Chondrocyte (in vitro differentiated cells): Measurements from ENCODE around the gene GBF1. TPM values are rescaled to one million over a fixed set of nuclear protein-coding genes. Genes with fewer than 3 reads are reported as not detected.

Experiments used
- DNase-seq: peaks from one replicate; pipeline ENCODE4 v3.0.0; 2021; ENCODE audit warnings: mixed read lengths, low spot score
- H3K27ac Mint-ChIP-seq: one replicate; pipeline ENCODE4 v1.8.0; 2021; ENCODE audit warnings: mild to moderate bottlenecking, moderate library complexity, mixed read lengths; ENCODE audit not compliant: unreplicated experiment
- H3K27me3 Mint-ChIP-seq: 2 replicates; pipeline ENCODE4 v1.8.0; 2021; ENCODE audit warnings: low read depth, mixed read lengths
- H3K36me3 Mint-ChIP-seq: 2 replicates; pipeline ENCODE4 v1.8.0; 2021; ENCODE audit warnings: low read depth, mixed read lengths
- H3K4me1 Mint-ChIP-seq: 2 replicates; pipeline ENCODE4 v1.8.0; 2021; ENCODE audit warnings: low read depth, mild to moderate bottlenecking, mixed read lengths
- H3K4me3 Mint-ChIP-seq: one replicate; pipeline ENCODE4 v1.8.0; 2021; ENCODE audit warnings: mild to moderate bottlenecking, moderate library complexity, mixed read lengths; ENCODE audit not compliant: unreplicated experiment
- H3K9me3 Mint-ChIP-seq: 2 replicates; pipeline ENCODE4 v1.8.0; 2021; ENCODE audit warnings: low read depth, mixed read lengths
- total RNA-seq: library from RNA; stranded (reverse); gene quantifications from 3 replicates; pipeline ENCODE4 v1.2.1, GENCODE V29; 2021
- TF ChIP-seq, protein P1 (sequence below): fragments of 200-600 bp; sonication (generic); IDR thresholded peaks from 2 replicates; pipeline ENCODE4 v1.5.0; 2021; ENCODE audit warnings: antibody characterized with exemption, mild to moderate bottlenecking, moderate library complexity

GBF1 gene
- total RNA-seq, 1 donor from 2014 or later: 59.7 TPM

DNA sequence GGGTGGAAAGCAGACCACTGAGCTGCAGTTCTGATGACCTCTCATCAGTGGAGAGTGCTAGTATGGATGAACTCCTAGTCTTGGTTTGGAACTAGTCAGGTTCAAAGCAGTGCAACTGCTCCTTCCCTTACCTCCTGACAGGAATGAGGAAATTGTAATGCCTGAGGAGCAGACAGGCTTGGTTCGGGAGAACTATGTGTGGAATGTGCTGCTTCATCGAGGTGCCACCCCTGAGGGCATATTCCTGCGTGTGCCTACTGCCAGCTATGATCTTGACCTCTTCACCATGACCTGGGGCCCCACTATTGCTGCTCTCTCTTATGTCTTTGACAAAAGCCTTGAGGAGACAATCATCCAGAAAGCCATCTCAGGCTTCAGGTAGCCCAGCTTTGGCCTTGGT is 122.7 kb downstream of the GBF1 start:
- Mint-ChIP-seq H3K9me3 (peaks cover 3% of the 10 kb centered on the region), H3K4me3 (no peak overlapping the region), H3K4me1 (peaks cover 9% of the 10 kb centered on the region), H3K27me3 (no peaks in the 10 kb centered on the region), H3K27ac (no peak overlapping the region), H3K36me3 (peaks cover 60% of the 10 kb centered on the region)
- TF ChIP-seq, protein P1, sequence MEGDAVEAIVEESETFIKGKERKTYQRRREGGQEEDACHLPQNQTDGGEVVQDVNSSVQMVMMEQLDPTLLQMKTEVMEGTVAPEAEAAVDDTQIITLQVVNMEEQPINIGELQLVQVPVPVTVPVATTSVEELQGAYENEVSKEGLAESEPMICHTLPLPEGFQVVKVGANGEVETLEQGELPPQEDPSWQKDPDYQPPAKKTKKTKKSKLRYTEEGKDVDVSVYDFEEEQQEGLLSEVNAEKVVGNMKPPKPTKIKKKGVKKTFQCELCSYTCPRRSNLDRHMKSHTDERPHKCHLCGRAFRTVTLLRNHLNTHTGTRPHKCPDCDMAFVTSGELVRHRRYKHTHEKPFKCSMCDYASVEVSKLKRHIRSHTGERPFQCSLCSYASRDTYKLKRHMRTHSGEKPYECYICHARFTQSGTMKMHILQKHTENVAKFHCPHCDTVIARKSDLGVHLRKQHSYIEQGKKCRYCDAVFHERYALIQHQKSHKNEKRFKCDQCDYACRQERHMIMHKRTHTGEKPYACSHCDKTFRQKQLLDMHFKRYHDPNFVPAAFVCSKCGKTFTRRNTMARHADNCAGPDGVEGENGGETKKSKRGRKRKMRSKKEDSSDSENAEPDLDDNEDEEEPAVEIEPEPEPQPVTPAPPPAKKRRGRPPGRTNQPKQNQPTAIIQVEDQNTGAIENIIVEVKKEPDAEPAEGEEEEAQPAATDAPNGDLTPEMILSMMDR: no peak
- DNase-seq: no peak

DNA sequence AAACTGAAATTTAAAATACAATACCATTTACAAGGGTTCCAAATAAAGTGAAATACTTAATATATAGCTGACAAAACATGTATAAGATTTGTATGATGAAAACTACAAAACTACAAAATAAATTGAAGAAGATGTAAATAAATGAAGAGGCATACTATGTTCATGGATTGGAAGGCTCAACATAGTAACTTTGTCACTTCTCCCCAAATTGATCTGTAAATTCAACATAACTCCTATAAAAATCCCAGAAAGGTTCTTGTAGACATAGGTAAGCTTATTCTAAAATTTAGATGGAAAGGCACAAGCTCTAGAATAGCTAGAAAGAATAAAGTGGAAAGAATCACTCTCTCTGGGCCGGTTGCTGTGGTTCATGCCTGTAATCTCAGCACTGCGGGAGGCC is 126.0 kb downstream of the GBF1 start:
- H3K36me3 Mint-ChIP-seq: peaks cover 56% of the 10 kb centered on the region
- H3K4me1 Mint-ChIP-seq: peaks cover 9% of the 10 kb centered on the region
- no peaks in the 10 kb centered on the region for H3K27me3 Mint-ChIP-seq
- no peak overlapping the region for H3K4me3 Mint-ChIP-seq
- no peak for DNase-seq
- TF ChIP-seq, protein P1: no peak
- H3K9me3 Mint-ChIP-seq: peaks cover 3% of the 10 kb centered on the region
- no peak overlapping the region for H3K27ac Mint-ChIP-seq

DNA sequence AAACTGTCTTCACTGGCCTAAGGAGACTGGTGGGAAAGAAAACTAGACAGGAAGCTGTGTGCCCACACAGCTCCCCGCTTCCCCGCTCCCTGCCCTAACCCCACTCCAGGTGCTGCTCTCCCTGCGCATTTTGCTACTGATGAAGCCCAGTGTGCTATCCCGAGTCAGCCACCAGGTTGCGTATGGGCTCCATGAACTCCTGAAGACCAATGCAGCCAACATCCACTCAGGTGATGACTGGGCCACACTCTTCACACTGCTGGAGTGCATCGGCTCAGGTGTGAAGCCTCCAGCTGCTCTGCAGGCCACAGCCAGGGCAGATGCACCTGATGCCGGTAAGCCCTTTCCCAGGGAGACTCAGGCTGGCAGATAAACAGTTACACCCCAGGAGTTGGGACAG is 129.9 kb downstream of the GBF1 start:
- H3K4me3 Mint-ChIP-seq: no peak overlapping the region
- H3K4me1 Mint-ChIP-seq: no peaks in the 10 kb centered on the region
- DNase-seq: peak; percentile 59
- peaks cover 3% of the 10 kb centered on the region for H3K9me3 Mint-ChIP-seq
- H3K27me3 Mint-ChIP-seq: no peaks in the 10 kb centered on the region
- H3K36me3 Mint-ChIP-seq: peaks cover 44% of the 10 kb centered on the region
- H3K27ac Mint-ChIP-seq: no peak overlapping the region
- TF ChIP-seq, protein P1: no peak

DNA sequence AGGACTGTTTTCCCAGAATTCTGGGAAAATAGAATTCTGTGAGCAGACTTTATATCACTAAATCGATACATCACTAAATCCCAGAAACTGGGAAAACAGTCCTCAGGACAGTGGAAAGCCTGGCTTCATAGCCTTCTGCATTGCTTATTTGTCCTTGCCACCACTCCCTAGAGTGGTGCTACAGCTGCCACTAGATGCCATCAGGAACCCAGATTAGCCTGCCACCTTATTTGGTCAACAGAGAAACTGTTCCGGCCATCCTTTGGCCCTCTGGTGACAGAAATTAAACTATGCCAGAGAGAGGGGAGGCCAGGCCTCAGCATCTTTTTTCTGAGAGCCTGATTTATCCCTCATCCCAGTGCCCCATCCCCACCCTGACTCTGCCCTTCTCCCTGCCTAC is 130.5 kb downstream of the GBF1 start:
- TF ChIP-seq, protein P1: no peak
- Mint-ChIP-seq H3K36me3 (peaks cover 40% of the 10 kb centered on the region), H3K4me3 (no peak overlapping the region), H3K4me1 (no peaks in the 10 kb centered on the region), H3K9me3 (peaks cover 3% of the 10 kb centered on the region), H3K27ac (no peak overlapping the region), H3K27me3 (no peaks in the 10 kb centered on the region)
- DNase-seq: no peak

DNA sequence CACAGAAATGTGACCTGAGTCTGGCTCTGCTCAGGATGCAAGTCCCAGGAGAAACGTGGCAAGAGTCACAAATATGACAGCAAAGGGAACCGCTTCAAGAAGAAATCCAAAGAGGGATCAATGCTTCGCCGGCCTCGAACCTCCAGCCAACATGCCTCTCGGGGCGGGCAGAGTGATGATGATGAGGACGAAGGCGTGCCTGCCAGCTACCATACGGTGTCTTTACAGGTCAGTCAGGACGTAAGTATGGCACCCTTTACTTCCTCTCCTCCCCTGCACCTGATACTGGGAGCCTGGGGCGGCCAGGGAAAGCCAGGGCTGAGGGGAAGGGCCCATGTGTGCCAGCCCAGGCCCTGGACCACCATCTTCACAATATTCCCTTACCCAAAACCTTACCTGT is 131.6 kb downstream of the GBF1 start:
- Mint-ChIP-seq H3K27ac (no peak overlapping the region), H3K4me1 (no peaks in the 10 kb centered on the region), H3K9me3 (no peaks in the 10 kb centered on the region), H3K36me3 (peaks cover 39% of the 10 kb centered on the region), H3K4me3 (no peak overlapping the region), H3K27me3 (no peaks in the 10 kb centered on the region)
- DNase-seq: peak; percentile 55
- TF ChIP-seq, protein P1: no peak
